A673 (cell line): ENCODE results near the gene GRP. TPM values are rescaled to one million over a fixed set of nuclear protein-coding genes. Genes with fewer than 3 reads are reported as not detected.
A peak's percentile ranks its signal among the peaks of the same experiment; 100 is the strongest.

ENCODE experiments used
- BruUV-seq: library from RNA; stranded (reverse); fragments of 400-500 nt; replicated peaks from 2 replicates; lab custom pipeline; 2021; lab: Mats Ljungman, UMichigan
- CTCF ChIA-PET: fragments of 300-600 bp; sonication (Branson Sonifier 250); formaldehyde crosslinking; loops from one replicate; lab custom pipeline; 2022; ENCODE audit warnings: antibody characterized with exemption; lab: Charles Lee
- POLR2A ChIA-PET: fragments of 300-600 bp; sonication (Branson Sonifier 250); formaldehyde crosslinking; loops from one replicate; lab custom pipeline; 2022; ENCODE audit warnings: antibody characterized with exemption; ENCODE audit not compliant: low non-redundant PET; lab: Charles Lee
- DNase-seq: peaks from one replicate; pipeline ENCODE4 v3.0.0-alpha.2; 2015; ENCODE audit warnings: low spot score
- H3K27ac ChIP-seq: fragments of 200-600 bp; sonication (generic); 2 replicates; pipeline ENCODE4 v1.5.1; 2016; ENCODE audit warnings: mixed run types, low read depth, mild to moderate bottlenecking, mixed read lengths, antibody characterized with exemption, low read length; ENCODE audit not compliant: poor library complexity, severe bottlenecking
- H3K27me3 ChIP-seq: fragments of 200-600 bp; sonication (generic); replicated peaks from 2 replicates; pipeline ENCODE4 v1.6.1; 2017; ENCODE audit warnings: mixed run types, low read depth, mild to moderate bottlenecking, mixed read lengths, antibody characterized with exemption, low read length; ENCODE audit not compliant: insufficient read depth, poor library complexity
- H3K36me3 ChIP-seq: fragments of 200-600 bp; sonication (generic); 2 replicates; pipeline ENCODE4 v1.6.1; 2016; ENCODE audit warnings: mixed run types, mild to moderate bottlenecking, mixed read lengths, antibody characterized with exemption, low read length; ENCODE audit not compliant: insufficient read depth, poor library complexity, severe bottlenecking
- H3K4me1 ChIP-seq: fragments of 200-600 bp; sonication (generic); 2 replicates; pipeline ENCODE4 v1.6.1; 2017; ENCODE audit warnings: mixed run types, mild to moderate bottlenecking, mixed read lengths, antibody characterized with exemption, low read length; ENCODE audit not compliant: insufficient read depth, poor library complexity, severe bottlenecking
- H3K4me3 ChIP-seq: fragments of 200-600 bp; sonication (generic); 2 replicates; pipeline ENCODE4 v1.5.1; 2016; ENCODE audit warnings: low read depth, mixed run types, mild to moderate bottlenecking, mixed read lengths, low read length; ENCODE audit not compliant: poor library complexity, severe bottlenecking
- H3K9me3 ChIP-seq: fragments of 200-600 bp; sonication (generic); 2 replicates; pipeline ENCODE4 v1.6.1; 2016; ENCODE audit warnings: mixed run types, low read depth, mild to moderate bottlenecking, mixed read lengths, antibody characterized with exemption, low read length; ENCODE audit not compliant: poor library complexity, severe bottlenecking
- EZH2 ChIP-seq: fragments of 200-600 bp; sonication (generic); IDR thresholded peaks from 2 replicates; pipeline ENCODE4 v1.6.1; 2017; ENCODE audit warnings: borderline replicate concordance, low read depth, mild to moderate bottlenecking, mixed read lengths, antibody characterized with exemption, low read length; ENCODE audit not compliant: poor library complexity, severe bottlenecking
- intact Hi-C: fragments of 100-400 bp; cut with micrococcal nuclease; formaldehyde crosslinking; loops from one replicate; pipeline ENCODE4 v1.10.0; 2022; ENCODE audit not compliant: unreplicated experiment
- total RNA-seq: library from RNA; stranded (reverse); gene quantifications from 2 replicates; pipeline ENCODE4 v1.2.3, GENCODE V29; 2021
- TF ChIP-seq, protein P1 (sequence below): fragments of 300-800, 200-600 bp; sonication (generic); conservative IDR thresholded peaks from 2 replicates; pipeline ENCODE4 v1.5.1; 2017; ENCODE audit warnings: low read depth, mild to moderate bottlenecking, antibody characterized with exemption, low read length, moderate library complexity, mixed read lengths

Gene GRP
- total RNA-seq, 1 experiment from 2014 or later, result 346 TPM

DNA sequence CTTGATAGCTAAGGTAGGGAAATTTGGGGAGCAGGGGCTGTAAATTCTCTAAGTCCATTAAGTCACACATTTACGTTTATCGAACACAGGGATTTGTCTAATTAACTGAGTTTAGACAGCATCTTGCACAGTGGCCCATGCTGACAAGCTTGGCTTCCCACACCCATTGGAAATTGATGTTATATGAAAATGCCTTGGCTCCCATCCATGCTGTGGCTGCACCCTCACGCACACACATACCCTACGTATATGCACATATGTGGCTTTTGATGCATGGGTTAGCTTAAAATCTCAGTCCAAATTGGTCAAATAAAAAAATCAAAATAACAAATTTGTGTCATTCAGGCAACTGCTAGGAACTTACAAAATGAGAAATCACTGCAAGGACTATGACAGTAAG lies 42.5 kb upstream of the GRP start:
- no peaks in the 10 kb centered on the region for H3K27me3 ChIP-seq
- H3K4me1 ChIP-seq, result peaks cover 27% of the 10 kb centered on the region
- no peak for DNase-seq
- H3K4me3 ChIP-seq, result no peak overlapping the region
- no peak overlapping the region for H3K27ac ChIP-seq
- BruUV-seq, result no TSS peak
- no peaks in the 10 kb centered on the region for H3K36me3 ChIP-seq
- intact Hi-C loops, result no loop called here
- ChIA-PET CTCF (interaction anchor here (0.7 kb wide), 1 partner anchor 34 kb away, joined by 7 read pairs; no protein-coding TSS in a partner anchor), POLR2A (no interaction called here)
- peaks cover 21% of the 10 kb centered on the region for H3K9me3 ChIP-seq
- TF ChIP-seq EZH2, result no peak
- TF ChIP-seq, protein P1, sequence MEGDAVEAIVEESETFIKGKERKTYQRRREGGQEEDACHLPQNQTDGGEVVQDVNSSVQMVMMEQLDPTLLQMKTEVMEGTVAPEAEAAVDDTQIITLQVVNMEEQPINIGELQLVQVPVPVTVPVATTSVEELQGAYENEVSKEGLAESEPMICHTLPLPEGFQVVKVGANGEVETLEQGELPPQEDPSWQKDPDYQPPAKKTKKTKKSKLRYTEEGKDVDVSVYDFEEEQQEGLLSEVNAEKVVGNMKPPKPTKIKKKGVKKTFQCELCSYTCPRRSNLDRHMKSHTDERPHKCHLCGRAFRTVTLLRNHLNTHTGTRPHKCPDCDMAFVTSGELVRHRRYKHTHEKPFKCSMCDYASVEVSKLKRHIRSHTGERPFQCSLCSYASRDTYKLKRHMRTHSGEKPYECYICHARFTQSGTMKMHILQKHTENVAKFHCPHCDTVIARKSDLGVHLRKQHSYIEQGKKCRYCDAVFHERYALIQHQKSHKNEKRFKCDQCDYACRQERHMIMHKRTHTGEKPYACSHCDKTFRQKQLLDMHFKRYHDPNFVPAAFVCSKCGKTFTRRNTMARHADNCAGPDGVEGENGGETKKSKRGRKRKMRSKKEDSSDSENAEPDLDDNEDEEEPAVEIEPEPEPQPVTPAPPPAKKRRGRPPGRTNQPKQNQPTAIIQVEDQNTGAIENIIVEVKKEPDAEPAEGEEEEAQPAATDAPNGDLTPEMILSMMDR, result no peak

DNA sequence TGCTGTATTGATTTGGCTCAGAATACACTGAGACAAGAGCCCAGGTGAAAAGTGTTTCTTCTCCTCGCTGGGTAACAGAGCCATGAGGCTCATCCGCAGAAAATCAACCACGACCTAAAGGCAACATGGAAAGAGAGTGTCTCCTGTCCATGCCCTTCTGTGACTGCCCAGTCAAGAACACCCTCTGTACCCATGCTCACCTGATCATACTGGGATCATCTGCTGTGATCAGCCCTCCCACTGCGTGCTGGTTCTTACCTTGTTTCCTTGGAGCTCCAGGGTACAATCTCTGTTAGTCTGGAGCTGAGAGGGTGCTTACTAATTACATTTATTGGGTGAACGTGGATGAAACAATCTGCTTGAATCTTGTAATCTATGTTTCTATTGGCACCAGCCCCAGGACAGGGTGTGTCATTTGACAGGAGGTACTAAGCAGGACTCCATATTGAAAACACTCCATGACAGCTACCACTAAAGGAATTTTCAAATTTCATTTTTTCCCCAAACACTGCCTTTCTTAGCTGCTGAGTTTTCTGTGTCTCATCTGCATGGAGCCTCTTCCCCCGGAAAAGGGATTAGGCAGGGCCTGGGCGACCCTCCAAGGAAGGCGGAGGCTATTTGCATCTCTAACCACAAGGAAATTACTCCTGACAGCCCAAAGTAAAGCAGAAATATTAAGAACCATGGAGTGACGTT lies 39.7 kb upstream of the GRP start:
- ChIA-PET CTCF (no interaction called here), POLR2A (no interaction called here)
- Histone ChIP-seq H3K4me1 (peaks cover 32% of the 10 kb centered on the region), H3K4me3 (peak overlapping the region; percentile 5), H3K9me3 (no peaks in the 10 kb centered on the region), H3K36me3 (no peaks in the 10 kb centered on the region), H3K27me3 (no peaks in the 10 kb centered on the region), H3K27ac (peak overlapping the region; percentile 84)
- TF ChIP-seq EZH2, result no peak
- TF ChIP-seq, protein P1, result no peak
- BruUV-seq, result TSS peak; percentile 81
- peak; percentile 92 for DNase-seq
- intact Hi-C loops, result no loop called here

DNA sequence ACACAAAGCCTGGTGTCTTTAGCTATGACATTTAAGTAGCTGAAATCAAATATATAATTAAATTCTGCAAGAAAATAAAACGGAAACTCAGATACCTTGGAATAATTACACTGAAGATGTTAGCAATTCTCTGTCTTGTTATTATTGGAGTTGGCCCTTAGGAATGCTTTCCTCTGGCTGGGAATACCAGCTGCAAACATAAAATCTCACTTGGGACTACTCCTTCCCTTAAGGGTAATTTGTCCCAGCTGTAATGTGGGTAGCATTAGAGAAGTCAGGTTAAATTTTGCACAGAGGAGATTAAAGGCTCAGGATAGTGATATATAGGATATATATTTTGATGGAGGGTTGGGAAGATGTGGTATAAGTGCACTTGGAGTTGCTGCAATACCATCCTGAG lies 37.3 kb upstream of the GRP start:
- intact Hi-C loops, result no loop called here
- no peaks in the 10 kb centered on the region for H3K27me3 ChIP-seq
- no peak overlapping the region for H3K27ac ChIP-seq
- TF ChIP-seq EZH2, result no peak
- TF ChIP-seq, protein P1, result no peak
- H3K4me1 ChIP-seq, result peaks cover 32% of the 10 kb centered on the region
- CTCF ChIA-PET, result no interaction called here
- H3K36me3 ChIP-seq, result no peaks in the 10 kb centered on the region
- no TSS peak for BruUV-seq
- H3K4me3 ChIP-seq, result no peak overlapping the region
- no peak for DNase-seq
- no peaks in the 10 kb centered on the region for H3K9me3 ChIP-seq
- POLR2A ChIA-PET, result no interaction called here
